Measurements from ENCODE around the gene CTSW.
A peak's percentile ranks its signal among the peaks of the same experiment; 100 is the strongest.

The CTSW gene

GRCh38 chr11:65882120-65883057 is 2.8 kb downstream of the CTSW start:
- peaks cover 21 to 22% of the 10 kb centered on the region in 2 donors for H3K36me3 ChIP-seq (ENCODE audit: control insufficient read depth in 2 of 2, insufficient read depth in 2 of 2, low read length in 2 of 2)
- H3K4me3 ChIP-seq (ENCODE audit: low read length in 2 of 2), result no peak overlapping the region
- peaks cover 19% of the 10 kb centered on the region for H3K4me1 ChIP-seq (ENCODE audit: control insufficient read depth, insufficient read depth, low read length)
- no peak overlapping the region for H3K9ac ChIP-seq (ENCODE audit: low read length in 2 of 2)
- H3K27me3 ChIP-seq (ENCODE audit: control insufficient read depth in 1 of 2, insufficient read depth in 2 of 2, low read length in 2 of 2), result no peaks in the 10 kb centered on the region
- no peaks in the 10 kb centered on the region for H3K9me3 ChIP-seq (ENCODE audit: control insufficient read depth in 2 of 2, low read length in 2 of 2)
- H3K27ac ChIP-seq (ENCODE audit: low read length), result no peak overlapping the region

GRCh38 chr11:65883058-65883761 is 3.6 kb downstream of the CTSW start:
- Histone ChIP-seq H3K9me3 (ENCODE audit: control insufficient read depth in 2 of 2, low read length in 2 of 2) (no peaks in the 10 kb centered on the region), H3K4me3 (ENCODE audit: low read length in 2 of 2) (no peak overlapping the region), H3K9ac (ENCODE audit: low read length in 2 of 2) (no peak overlapping the region), H3K27ac (ENCODE audit: low read length) (no peak overlapping the region), H3K4me1 (ENCODE audit: control insufficient read depth, insufficient read depth, low read length) (peaks cover 27% of the 10 kb centered on the region), H3K36me3 (ENCODE audit: control insufficient read depth in 2 of 2, insufficient read depth in 2 of 2, low read length in 2 of 2) (peaks cover 21 to 22% of the 10 kb centered on the region in 2 donors), H3K27me3 (ENCODE audit: control insufficient read depth in 1 of 2, insufficient read depth in 2 of 2, low read length in 2 of 2) (no peaks in the 10 kb centered on the region)

GRCh38 chr11:65883786-65884715 is 4.4 kb downstream of the CTSW start:
- Histone ChIP-seq H3K27ac (ENCODE audit: low read length) (peak overlapping the region; percentile 11), H3K9me3 (ENCODE audit: control insufficient read depth in 2 of 2, low read length in 2 of 2) (no peaks in the 10 kb centered on the region), H3K9ac (ENCODE audit: low read length in 2 of 2) (no peak overlapping the region), H3K4me3 (ENCODE audit: low read length in 2 of 2) (peak overlapping the region in 1 of 2 donors; percentile 35), H3K27me3 (ENCODE audit: control insufficient read depth in 1 of 2, insufficient read depth in 2 of 2, low read length in 2 of 2) (no peaks in the 10 kb centered on the region), H3K4me1 (ENCODE audit: control insufficient read depth, insufficient read depth, low read length) (peaks cover 35% of the 10 kb centered on the region), H3K36me3 (ENCODE audit: control insufficient read depth in 2 of 2, insufficient read depth in 2 of 2, low read length in 2 of 2) (peaks cover 21 to 22% of the 10 kb centered on the region in 2 donors)

DNA sequence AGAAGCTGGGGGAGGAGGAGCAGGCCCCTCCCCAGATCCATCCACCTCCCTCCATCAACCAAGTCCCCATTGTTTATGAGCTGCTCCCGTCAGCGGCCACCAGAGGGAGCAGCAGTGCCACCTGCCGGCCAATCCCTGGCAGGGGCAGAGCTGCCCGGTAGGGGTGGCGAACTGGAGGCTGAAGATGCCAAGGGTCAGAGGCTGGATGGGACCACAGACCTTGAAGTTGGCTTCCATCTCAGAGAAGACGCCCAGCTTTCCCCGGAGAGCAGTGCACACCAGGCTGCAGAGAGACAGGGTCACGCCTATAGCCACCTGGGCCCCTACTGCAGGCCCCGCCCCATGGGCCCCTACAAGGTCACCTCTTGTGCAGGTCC is 5.1 kb downstream of the CTSW start:
- peaks cover 21 to 22% of the 10 kb centered on the region in 2 donors for H3K36me3 ChIP-seq (ENCODE audit: control insufficient read depth in 2 of 2, insufficient read depth in 2 of 2, low read length in 2 of 2)
- H3K27ac ChIP-seq (ENCODE audit: low read length), result peak overlapping the region; percentile 18
- H3K9ac ChIP-seq (ENCODE audit: low read length in 2 of 2), result no peak overlapping the region

GRCh38 chr11:65885231-65885630 is 5.6 kb downstream of the CTSW start:
- Histone ChIP-seq H3K36me3 (ENCODE audit: control insufficient read depth in 2 of 2, insufficient read depth in 2 of 2, low read length in 2 of 2) (peaks cover 21 to 22% of the 10 kb centered on the region in 2 donors), H3K27ac (ENCODE audit: low read length) (peak overlapping the region; percentile 18), H3K4me3 (ENCODE audit: low read length in 2 of 2) (no peak overlapping the region), H3K9ac (ENCODE audit: low read length in 2 of 2) (no peak overlapping the region), H3K27me3 (ENCODE audit: control insufficient read depth in 1 of 2, insufficient read depth in 2 of 2, low read length in 2 of 2) (no peaks in the 10 kb centered on the region), H3K9me3 (ENCODE audit: control insufficient read depth in 2 of 2, low read length in 2 of 2) (no peaks in the 10 kb centered on the region), H3K4me1 (ENCODE audit: control insufficient read depth, insufficient read depth, low read length) (peaks cover 47% of the 10 kb centered on the region)

More for the DNA sequence above, 5.1 kb downstream of the CTSW start:
- Histone ChIP-seq H3K9me3 (ENCODE audit: control insufficient read depth in 2 of 2, low read length in 2 of 2) (no peaks in the 10 kb centered on the region), H3K4me3 (ENCODE audit: low read length in 2 of 2) (peak overlapping the region in 1 of 2 donors; percentile 35), H3K4me1 (ENCODE audit: control insufficient read depth, insufficient read depth, low read length) (peaks cover 42% of the 10 kb centered on the region), H3K27me3 (ENCODE audit: control insufficient read depth in 1 of 2, insufficient read depth in 2 of 2, low read length in 2 of 2) (no peaks in the 10 kb centered on the region)

DNA sequence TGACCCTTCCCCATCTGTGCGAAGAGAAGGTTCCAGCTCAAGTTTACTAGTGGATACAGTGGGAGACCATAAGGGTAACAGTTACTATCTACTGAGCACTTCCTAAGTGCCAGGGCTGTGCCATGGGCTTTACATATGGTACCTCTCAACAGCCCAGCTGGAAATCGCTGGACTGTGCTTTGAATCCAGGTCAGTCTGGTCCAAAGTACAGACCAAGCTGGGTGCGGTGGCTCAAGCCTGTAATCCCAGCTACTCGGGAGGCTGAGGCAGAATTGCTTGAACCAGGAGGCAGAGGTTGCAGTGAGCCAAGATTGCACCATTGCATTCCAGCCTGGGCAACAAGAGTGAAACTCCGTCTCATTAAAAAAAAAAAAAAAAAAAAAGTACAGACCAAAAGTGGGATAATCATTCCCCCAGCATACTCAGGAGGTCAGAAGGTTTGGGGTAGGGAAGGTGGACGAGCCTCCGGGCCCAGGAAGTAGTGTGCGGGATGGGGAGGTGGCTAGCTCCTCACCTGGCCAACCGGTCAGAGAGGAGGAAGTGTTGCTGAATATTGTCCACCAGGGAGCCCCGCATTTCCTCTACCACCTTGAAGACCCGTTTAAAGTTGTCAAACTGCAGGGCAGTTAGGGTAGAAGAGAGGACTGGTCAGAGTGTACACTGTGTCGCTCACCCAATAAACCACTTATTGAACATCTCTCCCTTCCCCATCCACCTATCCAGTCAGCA is 6.3 kb downstream of the CTSW start:
- no peaks in the 10 kb centered on the region for H3K9me3 ChIP-seq (ENCODE audit: control insufficient read depth in 2 of 2, low read length in 2 of 2)
- no peaks in the 10 kb centered on the region for H3K27me3 ChIP-seq (ENCODE audit: control insufficient read depth in 1 of 2, insufficient read depth in 2 of 2, low read length in 2 of 2)
- H3K4me1 ChIP-seq (ENCODE audit: control insufficient read depth, insufficient read depth, low read length), result peaks cover 51% of the 10 kb centered on the region
- no peak overlapping the region for H3K4me3 ChIP-seq (ENCODE audit: low read length in 2 of 2)
- H3K27ac ChIP-seq (ENCODE audit: low read length), result no peak overlapping the region
- peaks cover 21 to 22% of the 10 kb centered on the region in 2 donors for H3K36me3 ChIP-seq (ENCODE audit: control insufficient read depth in 2 of 2, insufficient read depth in 2 of 2, low read length in 2 of 2)
- H3K9ac ChIP-seq (ENCODE audit: low read length in 2 of 2), result no peak overlapping the region

GRCh38 chr11:65886826-65887722 is 7.4 kb downstream of the CTSW start:
- Histone ChIP-seq H3K4me1 (ENCODE audit: control insufficient read depth, insufficient read depth, low read length) (peaks cover 61% of the 10 kb centered on the region), H3K4me3 (ENCODE audit: low read length in 2 of 2) (peak overlapping the region; percentile 89 to 93), H3K27me3 (ENCODE audit: control insufficient read depth in 1 of 2, insufficient read depth in 2 of 2, low read length in 2 of 2) (no peaks in the 10 kb centered on the region), H3K9me3 (ENCODE audit: control insufficient read depth in 2 of 2, low read length in 2 of 2) (no peaks in the 10 kb centered on the region), H3K9ac (ENCODE audit: low read length in 2 of 2) (peak overlapping the region; percentile 89 to 91), H3K36me3 (ENCODE audit: control insufficient read depth in 2 of 2, insufficient read depth in 2 of 2, low read length in 2 of 2) (peaks cover 21 to 22% of the 10 kb centered on the region in 2 donors), H3K27ac (ENCODE audit: low read length) (peak overlapping the region; percentile 99)

- Histone ChIP-seq H3K36me3 (ENCODE audit: control insufficient read depth in 2 of 2, insufficient read depth in 2 of 2, low read length in 2 of 2) (peaks cover 16 to 22% of the 10 kb centered on the region in 2 donors), H3K4me1 (ENCODE audit: control insufficient read depth, insufficient read depth, low read length) (peaks cover 68% of the 10 kb centered on the region), H3K27me3 (ENCODE audit: control insufficient read depth in 1 of 2, insufficient read depth in 2 of 2, low read length in 2 of 2) (no peaks in the 10 kb centered on the region), H3K27ac (ENCODE audit: low read length) (peak overlapping the region; percentile 99), H3K4me3 (ENCODE audit: low read length in 2 of 2) (peak overlapping the region; percentile 89 to 93), H3K9ac (ENCODE audit: low read length in 2 of 2) (peak overlapping the region; percentile 89 to 91), H3K9me3 (ENCODE audit: control insufficient read depth in 2 of 2, low read length in 2 of 2) (no peaks in the 10 kb centered on the region)
Measured at GRCh38 chr11:65887723-65888162, 8.1 kb downstream of the CTSW start.

DNA sequence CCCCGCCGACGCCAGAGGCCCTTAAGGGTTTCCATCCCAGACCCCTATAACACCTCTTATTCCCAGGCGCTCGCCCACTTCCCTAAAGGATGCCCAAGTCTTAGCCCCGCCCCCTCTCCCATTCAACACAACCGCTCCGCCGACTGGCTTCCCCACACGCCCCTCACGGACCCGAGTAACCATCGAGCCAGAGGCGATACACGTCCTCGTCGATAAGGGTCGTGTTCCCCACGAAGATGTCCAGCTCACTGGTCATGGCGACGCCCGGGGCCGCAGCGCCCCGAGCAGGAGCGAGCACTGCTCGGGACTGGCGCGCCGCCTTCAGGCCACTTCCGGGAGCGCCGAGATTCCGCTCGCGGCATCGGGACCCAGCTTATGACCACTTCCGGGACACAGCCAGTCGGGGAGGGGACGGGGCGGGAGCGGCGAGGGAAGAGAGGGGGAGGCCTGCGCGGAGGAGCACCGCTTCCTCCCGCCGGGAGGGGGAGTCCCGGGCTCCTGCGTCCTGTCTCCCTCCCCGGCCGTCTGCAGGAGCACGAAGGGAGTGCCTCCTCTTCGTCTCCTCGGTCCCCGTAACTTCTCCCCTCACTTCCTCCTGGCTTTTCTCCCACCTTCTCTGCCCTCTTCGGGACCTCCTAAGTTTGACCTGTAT is 8.7 kb downstream of the CTSW start, which contains the start of gene FIBP:
Gene FIBP, minus strand, starts transcription at position 309 of the 652 bp plus-strand sequence. Its CDS starts 53 bp downstream, at position 256.
- Histone ChIP-seq H3K9me3 (ENCODE audit: control insufficient read depth in 2 of 2, low read length in 2 of 2) (no peaks in the 10 kb centered on the region), H3K4me3 (ENCODE audit: low read length in 2 of 2) (peak within 1 kb of the TSS; percentile 89 to 93), H3K27me3 (ENCODE audit: control insufficient read depth in 1 of 2, insufficient read depth in 2 of 2, low read length in 2 of 2) (no peaks in the 10 kb centered on the region), H3K4me1 (ENCODE audit: control insufficient read depth, insufficient read depth, low read length) (peaks cover 73% of the 10 kb centered on the region), H3K9ac (ENCODE audit: low read length in 2 of 2) (peak within 1 kb of the TSS; percentile 90 to 91), H3K27ac (ENCODE audit: low read length) (peak within 1 kb of the TSS; percentile 99), H3K36me3 (ENCODE audit: control insufficient read depth in 2 of 2, insufficient read depth in 2 of 2, low read length in 2 of 2) (peaks cover 15 to 19% of the 10 kb centered on the region in 2 donors)
